Stimulated activated CD8-positive, alpha-beta memory T cell treated with anti-CD3 and anti-CD28 coated beads, Interleukin-12 subunit alpha, Interleukin-12 subunit beta, amount 100 ng/mL, for 4 hours (primary cell): Measurements from ENCODE around the gene RSAD2.

Experiments used
- DNase-seq: peaks from one replicate; pipeline ENCODE4 v3.0.0-alpha.2; 2020; ENCODE audit warnings: low read depth

Gene RSAD2

DNA sequence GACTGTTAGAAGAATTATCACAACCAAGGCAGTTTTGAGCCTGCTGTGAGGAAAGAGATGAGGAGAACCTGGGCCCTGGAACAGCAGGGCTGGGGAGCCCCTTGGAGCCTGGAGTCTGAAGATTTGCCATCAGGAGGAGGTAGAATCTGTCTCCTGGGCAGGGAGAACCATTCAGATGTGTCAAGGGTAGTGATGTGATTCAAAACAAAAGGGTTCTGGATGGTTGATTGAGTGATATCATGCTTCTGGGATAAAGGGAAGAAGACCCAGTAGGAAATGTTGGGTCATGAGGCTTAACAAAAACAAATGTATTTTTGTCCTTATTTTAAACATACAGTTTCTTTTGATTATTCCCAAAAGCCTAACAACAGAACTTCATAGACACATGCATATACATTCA is 68.2 kb downstream of the RSAD2 start:
- no peak for DNase-seq

DNA sequence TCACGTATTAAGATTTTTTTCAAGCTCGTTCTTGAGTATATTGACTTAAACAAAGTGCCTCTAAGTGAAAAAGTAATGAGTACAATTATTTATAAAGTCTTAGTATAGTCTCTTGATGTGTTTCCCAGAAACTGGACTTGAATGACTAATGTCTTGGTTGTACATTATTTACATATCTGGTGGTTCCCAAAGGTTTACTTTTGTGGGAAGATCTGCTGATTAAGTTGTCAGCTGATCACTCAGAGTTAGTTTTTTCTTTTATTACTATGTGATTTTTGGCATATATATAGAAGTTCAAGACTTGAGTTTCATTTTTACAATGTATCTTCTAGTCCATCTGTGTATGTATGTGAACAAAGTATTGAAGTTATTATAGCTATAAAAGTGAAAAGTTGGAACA is 69.1 kb downstream of the RSAD2 start:
- no peak for DNase-seq
